ENCODE measurements around the gene PADI3.

DNA sequence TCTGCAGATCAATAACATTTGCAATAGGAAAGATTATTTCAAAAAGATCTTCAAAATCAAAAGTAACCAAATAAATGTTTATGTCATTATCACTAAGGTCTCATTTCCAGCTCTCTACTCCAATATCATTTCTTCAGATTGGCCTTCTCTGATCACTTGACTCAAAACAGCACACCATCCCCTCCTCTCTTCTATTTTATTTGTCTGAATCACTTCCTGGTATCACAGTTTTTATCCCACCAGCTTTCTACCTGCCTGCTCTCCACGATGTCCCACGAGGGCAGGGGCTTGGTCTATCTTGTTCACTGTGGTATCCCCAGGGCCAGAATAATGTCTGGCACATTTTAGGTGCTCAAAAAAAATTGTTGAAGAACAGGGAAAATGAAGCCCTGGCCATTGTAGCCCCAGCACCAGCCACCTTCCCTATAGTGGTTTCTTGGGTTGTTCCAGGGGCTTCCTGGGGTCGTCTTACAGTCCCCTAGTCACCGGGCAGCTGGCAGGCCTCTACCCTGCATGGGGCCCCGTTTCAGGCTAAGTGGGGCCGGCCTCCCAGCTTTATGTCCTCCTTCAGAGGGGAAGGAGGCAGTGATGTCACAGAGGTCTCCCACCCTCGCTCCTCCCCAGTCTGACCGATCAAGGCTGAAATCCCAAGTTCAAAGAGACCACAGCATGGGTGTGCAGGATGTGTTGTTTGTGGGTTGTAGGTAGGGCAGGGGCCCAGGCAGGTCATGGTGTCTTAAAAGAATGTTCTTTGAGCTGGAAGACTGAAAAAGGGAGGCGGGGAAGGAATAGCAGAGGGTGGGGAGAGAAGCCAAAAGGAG lies 47.5 kb upstream of the PADI3 start:
- TF ChIP-seq, protein P1, sequence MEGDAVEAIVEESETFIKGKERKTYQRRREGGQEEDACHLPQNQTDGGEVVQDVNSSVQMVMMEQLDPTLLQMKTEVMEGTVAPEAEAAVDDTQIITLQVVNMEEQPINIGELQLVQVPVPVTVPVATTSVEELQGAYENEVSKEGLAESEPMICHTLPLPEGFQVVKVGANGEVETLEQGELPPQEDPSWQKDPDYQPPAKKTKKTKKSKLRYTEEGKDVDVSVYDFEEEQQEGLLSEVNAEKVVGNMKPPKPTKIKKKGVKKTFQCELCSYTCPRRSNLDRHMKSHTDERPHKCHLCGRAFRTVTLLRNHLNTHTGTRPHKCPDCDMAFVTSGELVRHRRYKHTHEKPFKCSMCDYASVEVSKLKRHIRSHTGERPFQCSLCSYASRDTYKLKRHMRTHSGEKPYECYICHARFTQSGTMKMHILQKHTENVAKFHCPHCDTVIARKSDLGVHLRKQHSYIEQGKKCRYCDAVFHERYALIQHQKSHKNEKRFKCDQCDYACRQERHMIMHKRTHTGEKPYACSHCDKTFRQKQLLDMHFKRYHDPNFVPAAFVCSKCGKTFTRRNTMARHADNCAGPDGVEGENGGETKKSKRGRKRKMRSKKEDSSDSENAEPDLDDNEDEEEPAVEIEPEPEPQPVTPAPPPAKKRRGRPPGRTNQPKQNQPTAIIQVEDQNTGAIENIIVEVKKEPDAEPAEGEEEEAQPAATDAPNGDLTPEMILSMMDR (IDR thresholded peaks at IDR 0.05): no peak
- TF ChIP-seq POLR2A (IDR thresholded peaks at IDR 0.05): no peak

Data from adrenal gland (tissue), 5 donors.